Common myeloid progenitor, CD34-positive (primary cell): ENCODE data around the gene CMPK2.

Source experiments
- CTCF ChIA-PET: fragments of 350-600 bp; sonication (Branson Sonifier 250); formaldehyde crosslinking; loops from one replicate; lab custom pipeline; 2021; ENCODE audit warnings: antibody characterized with exemption; lab: Charles Lee
- POLR2A ChIA-PET: fragments of 350-600 bp; sonication (Branson Sonifier 250); formaldehyde crosslinking; loops from one replicate; lab custom pipeline; 2021; ENCODE audit warnings: antibody characterized with exemption; lab: Charles Lee
- DNase-seq, 3 donors: peaks; one replicate each; pipeline versions ENCODE4 v3.0.0 to v3.0.0-alpha.2; 2013
- H3K27ac ChIP-seq, 2 experiments: 1 replicate in 1 of 2; 2 replicates in 1 of 2; pipeline ENCODE4 v1.7.0; 2013; ENCODE audit warnings: inconsistent platforms in 2 of 2, low read length in 2 of 2, mild to moderate bottlenecking in 2 of 2, low read depth in 1 of 2, moderate library complexity in 1 of 2; ENCODE audit not compliant: severe bottlenecking in 2 of 2, insufficient read depth in 1 of 2, poor library complexity in 1 of 2
- H3K27me3 ChIP-seq, 5 experiments: replicated peaks in 2 of 5; 1 replicate in 3 of 5; 2 replicates in 2 of 5; pipeline versions ENCODE4 v1.6.1 to v1.7.0; 2013; ENCODE audit warnings: low read length in 4 of 5, mild to moderate bottlenecking in 2 of 5, moderate library complexity in 2 of 5, inconsistent platforms in 1 of 5; ENCODE audit not compliant: insufficient read depth in 5 of 5, control insufficient read depth in 4 of 5
- H3K36me3 ChIP-seq, 4 experiments: 1 replicate in 2 of 4; 2 replicates in 2 of 4; pipeline versions ENCODE4 v1.6.1 to v1.7.0; 2013; ENCODE audit warnings: low read length in 3 of 4, control low read depth in 1 of 4, mild to moderate bottlenecking in 1 of 4; ENCODE audit not compliant: control insufficient read depth in 4 of 4, insufficient read depth in 4 of 4
- H3K4me1 ChIP-seq, 4 experiments: 1 replicate in 3 of 4; 2 replicates in 1 of 4; pipeline versions ENCODE4 v1.6.1 to v1.7.1; 2013; ENCODE audit warnings: low read length in 3 of 4, mild to moderate bottlenecking in 3 of 4, control low read depth in 1 of 4, inconsistent platforms in 1 of 4, moderate library complexity in 1 of 4; ENCODE audit not compliant: control insufficient read depth in 4 of 4, insufficient read depth in 4 of 4; ENCODE audit errors: control extremely low read depth in 1 of 4
- H3K4me3 ChIP-seq, 7 experiments: 1 replicate in 4 of 7; 2 replicates in 3 of 7; pipeline versions ENCODE4 v1.5.1 to v1.7.0; 2013; ENCODE audit warnings: mild to moderate bottlenecking in 7 of 7, low read length in 6 of 7, moderate library complexity in 6 of 7, inconsistent platforms in 2 of 7, low read depth in 2 of 7, control low read depth in 1 of 7; ENCODE audit not compliant: insufficient read depth in 4 of 7, control insufficient read depth in 1 of 7; ENCODE audit errors: extremely low read depth in 1 of 7
- H3K9me3 ChIP-seq, 5 experiments: 1 replicate in 4 of 5; 2 replicates in 1 of 5; pipeline versions ENCODE4 v1.6.1 to v1.7.1; 2013; ENCODE audit warnings: low read length in 4 of 5, mild to moderate bottlenecking in 2 of 5, inconsistent platforms in 1 of 5, low read depth in 1 of 5, moderate library complexity in 1 of 5; ENCODE audit not compliant: control insufficient read depth in 4 of 5, insufficient read depth in 2 of 5; ENCODE audit errors: control extremely low read depth in 1 of 5
- WGBS: methylation state at CpG from one replicate; pipeline ENCODE4 v1.1.5; 2013; ENCODE audit not compliant: insufficient coverage; 5-methylcytosine and 5-hydroxymethylcytosine counted together

Gene CMPK2

GRCh38 chr2:6881046-6881445, 15.3 kb upstream of the CMPK2 start:
- peak in 1 of 3 donors; percentile 24 for DNase-seq
- ChIA-PET POLR2A (no interaction called here), CTCF (interaction anchor here (2.6 to 6.0 kb wide), 2 partner anchors 13 to 14 kb away, joined by 23 to 69 read pairs; partner anchors contain the start of gene CMPK2)
- no peaks in the 10 kb centered on the region for H3K27me3 ChIP-seq
- WGBS = no CpG with 5 or more reads among the region's 1 CpG
- H3K27ac ChIP-seq = peak overlapping the region; percentile 23 to 80
- no peaks in the 10 kb centered on the region for H3K9me3 ChIP-seq
- H3K36me3 ChIP-seq = no peaks in the 10 kb centered on the region
- no peak overlapping the region for H3K4me3 ChIP-seq
- peaks cover 25 to 78% (median 64%) of the 10 kb centered on the region in 4 experiments for H3K4me1 ChIP-seq

GRCh38 chr2:6880200-6880733, 14.6 kb upstream of the CMPK2 start:
- WGBS = no CpG with 5 or more reads among the region's 2 CpGs
- Histone ChIP-seq H3K9me3 (no peaks in the 10 kb centered on the region), H3K27ac (peak overlapping the region; percentile 16 to 80), H3K4me1 (peaks cover 22 to 82% (median 66%) of the 10 kb centered on the region in 4 experiments), H3K27me3 (no peaks in the 10 kb centered on the region), H3K4me3 (peak overlapping the region in 5 of 7 experiments; percentile 6 to 55 (median 27)), H3K36me3 (no peaks in the 10 kb centered on the region)
- ChIA-PET CTCF (interaction anchor here (1.0 to 6.0 kb wide), 4 partner anchors 12 to 163 kb away, joined by 3 to 69 read pairs (median 13); partner anchors contain the start of gene CMPK2), POLR2A (interaction anchor here (0.7 kb wide), 1 partner anchor 29 kb away, joined by 3 read pairs; no protein-coding TSS in a partner anchor)
- peak; percentile 51 to 90 (median 81) for DNase-seq

GRCh38 chr2:6879011-6879410, 13.3 kb upstream of the CMPK2 start:
- Histone ChIP-seq H3K4me1 (peaks cover 22 to 80% (median 63%) of the 10 kb centered on the region in 4 experiments), H3K27me3 (no peaks in the 10 kb centered on the region), H3K36me3 (no peaks in the 10 kb centered on the region), H3K27ac (peak overlapping the region in 1 of 2 experiments; percentile 30), H3K4me3 (peak overlapping the region in 4 of 7 experiments; percentile 22 to 83 (median 49)), H3K9me3 (peaks cover 0 to 4% (median 0%) of the 10 kb centered on the region in 5 experiments)
- DNase-seq = no peak
- ChIA-PET POLR2A (interaction anchor here (0.6 kb wide), 1 partner anchor 32 kb away, joined by 4 read pairs; no protein-coding TSS in a partner anchor), CTCF (interaction anchor here (0.9 to 6.0 kb wide), 6 partner anchors 9 to 38 kb away, joined by 3 to 69 read pairs (median 6); partner anchors contain the start of gene CMPK2)
- 91% methylated on average over 1 of the region's 2 CpGs for WGBS

GRCh38 chr2:6878549-6878948, 12.8 kb upstream of the CMPK2 start:
- Histone ChIP-seq H3K27ac (no peak overlapping the region), H3K4me3 (peak overlapping the region in 3 of 7 experiments; percentile 40 to 83 (median 58)), H3K4me1 (peaks cover 22 to 75% (median 61%) of the 10 kb centered on the region in 4 experiments), H3K27me3 (no peaks in the 10 kb centered on the region), H3K36me3 (no peaks in the 10 kb centered on the region), H3K9me3 (peaks cover 0 to 7% (median 0%) of the 10 kb centered on the region in 5 experiments)
- ChIA-PET POLR2A (no interaction called here), CTCF (interaction anchor here (0.9 to 6.0 kb wide), 7 partner anchors 8 to 37 kb away, joined by 4 to 69 read pairs (median 6); partner anchors contain the start of gene CMPK2)
- 0% methylated on average over 3 of the region's 4 CpGs for WGBS
- peak; percentile 39 to 84 (median 68) for DNase-seq

- CTCF ChIA-PET = interaction anchor here (1.1 to 6.0 kb wide), 8 partner anchors 9 to 39 kb away, joined by 3 to 69 read pairs (median 5); partner anchors contain the start of gene CMPK2
These were observed 11.9 kb upstream of the CMPK2 start, which contains the start of gene RSAD2 for GRCh38 chr2:6877402-6878304. RSAD2 (plus strand) TSS chr2:6877777; CDS start chr2:6877801, 24 bp downstream.

GRCh38 chr2:6876309-6876708, 10.6 kb upstream of the CMPK2 start:
- Histone ChIP-seq H3K27ac (no peak overlapping the region), H3K9me3 (peaks cover 0 to 7% (median 0%) of the 10 kb centered on the region in 5 experiments), H3K4me1 (peaks cover 25 to 70% (median 52%) of the 10 kb centered on the region in 4 experiments), H3K4me3 (no peak overlapping the region), H3K27me3 (no peaks in the 10 kb centered on the region), H3K36me3 (no peaks in the 10 kb centered on the region)
- peak in 1 of 3 donors; percentile 42 for DNase-seq
- 38% methylated on average over 1 of the region's 1 CpG for WGBS
- POLR2A ChIA-PET = no interaction called here
- CTCF ChIA-PET = interaction anchor here (4.7 to 6.0 kb wide), 2 partner anchors 8 to 11 kb away, joined by 20 to 69 read pairs; partner anchors contain the start of gene CMPK2

More at GRCh38 chr2:6877402-6878304, 11.9 kb upstream of the CMPK2 start, which contains the start of gene RSAD2:
- peak within 1 kb of the TSS in 6 of 7 experiments; percentile 58 to 89 (median 74) for H3K4me3 ChIP-seq
- H3K36me3 ChIP-seq = no peaks in the 10 kb centered on the region
- peaks cover 0 to 7% (median 0%) of the 10 kb centered on the region in 5 experiments for H3K9me3 ChIP-seq
- peaks cover 27 to 74% (median 58%) of the 10 kb centered on the region in 4 experiments for H3K4me1 ChIP-seq
- DNase-seq = peak; percentile 68 to 86 (median 81)
- WGBS = 16% methylated on average over 6 of the region's 10 CpGs
- POLR2A ChIA-PET = no interaction called here
- H3K27me3 ChIP-seq = no peaks in the 10 kb centered on the region
- H3K27ac ChIP-seq = peak within 1 kb of the TSS; percentile 16 to 67
